GM19455 (cell line): Measurements from ENCODE around the gene DVL1.

ENCODE experiments used
- ATAC-seq: cut with Tn5 transposase; IDR thresholded peaks from one replicate; pipeline ENCODE4 v1.9.1; 2021; ENCODE audit not compliant: unreplicated experiment

The DVL1 gene

DNA sequence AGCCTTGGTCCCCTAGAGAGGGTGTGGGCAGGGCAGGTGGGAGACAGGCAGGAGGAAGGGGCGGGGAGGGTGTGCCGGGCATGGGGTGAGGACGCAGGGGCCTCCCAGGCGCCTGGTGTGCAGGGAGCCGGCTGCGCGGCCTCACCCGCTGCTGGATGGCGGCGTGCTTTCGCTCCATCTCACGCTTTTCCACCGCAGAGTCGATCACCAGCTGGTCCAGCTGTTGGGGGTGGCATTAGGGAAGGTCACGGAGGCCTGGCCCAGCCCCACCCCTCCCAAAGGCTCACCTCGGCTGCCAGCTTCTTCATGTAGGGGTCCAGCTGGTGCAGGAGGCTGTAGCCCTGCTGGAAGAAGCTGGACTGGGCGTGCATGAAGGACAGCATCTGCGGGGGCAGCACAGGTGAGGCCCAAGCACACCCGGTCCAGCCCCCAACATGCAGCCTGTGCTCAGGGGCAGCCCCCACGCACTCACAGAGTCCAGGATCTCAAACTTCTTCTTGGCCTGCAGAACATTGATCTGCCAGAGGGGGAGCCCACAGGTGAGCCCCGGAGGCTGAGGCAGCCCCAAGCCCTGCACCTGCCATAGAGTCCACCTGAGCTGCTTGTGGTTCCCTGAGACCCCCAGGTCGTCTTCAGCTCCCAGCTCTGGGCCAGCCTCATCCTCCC lies 49.4 kb downstream of the DVL1 start:
- no peak for ATAC-seq

DNA sequence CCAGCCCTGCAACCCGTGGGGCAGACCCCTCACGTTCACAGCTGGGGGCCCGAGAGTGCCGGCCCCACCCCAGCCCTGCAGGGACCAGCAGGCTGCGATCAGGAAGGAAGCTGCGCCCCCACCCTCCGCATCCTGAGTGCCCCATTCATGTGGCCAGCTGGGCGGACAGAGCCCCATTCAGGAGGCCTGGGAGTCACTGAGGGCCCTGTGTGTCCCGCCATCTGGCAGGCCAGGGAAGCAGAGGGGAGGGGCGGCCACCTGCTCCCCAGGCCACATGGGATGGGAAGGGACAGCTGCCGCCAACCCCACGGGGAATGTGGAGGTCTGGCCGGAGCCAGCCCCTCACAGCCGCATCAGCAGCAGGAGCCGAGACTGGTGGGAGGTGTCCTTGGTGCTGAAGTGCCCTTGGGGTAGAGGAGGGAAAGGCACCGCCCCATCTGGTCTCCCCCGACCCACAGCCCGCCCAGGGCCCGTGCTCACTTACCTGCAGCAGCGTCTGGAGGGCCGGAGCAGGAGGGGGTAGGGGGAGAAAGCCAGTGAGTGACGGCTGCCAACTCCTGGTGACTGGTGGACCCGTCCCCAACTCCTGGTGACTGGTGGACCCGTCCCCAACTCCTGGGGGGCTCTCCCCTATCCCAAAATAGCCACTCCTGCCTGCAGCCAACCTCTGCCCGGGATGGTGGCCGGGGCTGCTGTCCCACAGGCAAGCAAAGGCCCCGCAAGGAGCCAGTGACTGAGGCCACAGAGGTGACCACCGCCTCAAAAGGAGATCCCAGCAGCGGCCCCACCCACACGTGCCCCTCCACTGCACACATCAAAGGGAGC lies 50.1 kb downstream of the DVL1 start:
- no peak for ATAC-seq

DNA sequence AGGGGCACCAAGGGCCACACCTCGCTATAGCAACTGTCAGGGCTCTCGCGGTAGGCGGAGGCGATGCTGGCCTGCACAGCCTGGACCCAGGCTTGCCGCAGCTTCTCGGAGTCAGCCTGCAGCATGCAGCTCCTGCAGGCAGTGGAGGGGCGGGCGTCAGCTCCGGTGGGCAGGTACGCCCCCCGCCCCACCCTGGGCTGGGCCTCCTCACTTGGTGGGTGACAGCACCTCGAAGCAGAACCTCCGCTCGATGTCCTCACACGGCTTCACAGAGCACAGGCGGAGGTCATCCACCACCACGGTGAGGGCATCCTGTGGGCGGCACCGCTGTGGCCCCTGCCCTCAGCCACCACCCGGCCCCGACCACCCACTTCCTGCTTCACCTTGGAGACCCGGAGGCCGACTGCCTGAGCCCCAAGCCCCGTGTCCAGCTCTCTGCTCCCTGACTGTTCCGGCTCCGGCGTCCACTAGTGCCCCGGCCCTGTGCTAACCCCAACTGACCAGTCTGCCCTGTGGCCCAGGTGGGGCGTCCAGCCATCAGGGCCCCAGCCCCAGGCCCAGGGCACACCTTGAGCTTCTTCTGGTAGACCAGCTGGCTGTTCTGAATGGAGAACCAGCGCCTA lies 51.3 kb downstream of the DVL1 start:
- ATAC-seq: no peak

DNA sequence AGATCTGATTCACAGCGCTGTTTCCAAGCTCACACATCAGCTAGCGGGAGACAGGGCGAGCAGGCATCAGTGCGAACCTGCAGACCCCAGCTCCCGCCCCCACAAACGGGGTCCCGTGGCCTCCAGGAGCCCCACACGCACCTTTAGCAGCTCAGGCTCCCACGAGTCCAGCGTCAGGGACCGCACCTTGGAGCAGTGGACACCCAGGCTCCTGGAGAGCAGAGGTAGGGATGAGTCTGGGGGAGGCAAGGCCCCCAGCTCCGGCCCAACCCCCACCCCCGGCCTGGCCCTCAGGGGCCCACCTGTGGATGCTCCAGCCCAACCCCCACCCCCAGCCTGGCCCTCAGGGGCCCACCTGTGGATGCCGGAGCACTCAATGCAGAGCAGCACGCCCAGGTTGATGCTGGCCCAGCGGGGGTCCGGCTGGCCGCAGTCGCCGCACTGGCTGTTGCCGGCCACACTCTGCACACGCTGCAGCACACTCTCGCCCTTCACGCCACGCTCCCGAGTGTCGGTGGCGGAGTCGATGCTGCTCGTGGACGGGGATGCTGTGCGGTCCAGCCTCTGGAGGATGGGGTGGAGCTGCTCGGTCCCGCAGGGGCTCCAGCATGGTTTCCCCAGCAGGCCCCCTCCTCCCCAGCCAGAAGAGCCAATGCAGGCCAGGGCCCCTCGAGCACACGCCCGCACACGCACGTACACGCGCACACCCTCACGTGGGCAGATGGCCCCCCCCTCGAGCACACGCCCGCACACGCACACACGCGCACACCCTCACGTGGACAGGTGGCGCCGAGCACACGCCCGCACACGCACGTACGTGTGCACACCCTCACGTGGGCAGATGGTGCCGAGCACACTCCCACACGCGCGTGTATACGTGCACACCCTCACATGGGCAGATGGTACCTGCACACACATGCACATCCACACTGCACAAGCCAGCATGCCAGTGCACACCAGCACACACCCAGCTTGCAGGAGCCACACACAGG lies 52.9 kb downstream of the DVL1 start:
- ATAC-seq: no peak

DNA sequence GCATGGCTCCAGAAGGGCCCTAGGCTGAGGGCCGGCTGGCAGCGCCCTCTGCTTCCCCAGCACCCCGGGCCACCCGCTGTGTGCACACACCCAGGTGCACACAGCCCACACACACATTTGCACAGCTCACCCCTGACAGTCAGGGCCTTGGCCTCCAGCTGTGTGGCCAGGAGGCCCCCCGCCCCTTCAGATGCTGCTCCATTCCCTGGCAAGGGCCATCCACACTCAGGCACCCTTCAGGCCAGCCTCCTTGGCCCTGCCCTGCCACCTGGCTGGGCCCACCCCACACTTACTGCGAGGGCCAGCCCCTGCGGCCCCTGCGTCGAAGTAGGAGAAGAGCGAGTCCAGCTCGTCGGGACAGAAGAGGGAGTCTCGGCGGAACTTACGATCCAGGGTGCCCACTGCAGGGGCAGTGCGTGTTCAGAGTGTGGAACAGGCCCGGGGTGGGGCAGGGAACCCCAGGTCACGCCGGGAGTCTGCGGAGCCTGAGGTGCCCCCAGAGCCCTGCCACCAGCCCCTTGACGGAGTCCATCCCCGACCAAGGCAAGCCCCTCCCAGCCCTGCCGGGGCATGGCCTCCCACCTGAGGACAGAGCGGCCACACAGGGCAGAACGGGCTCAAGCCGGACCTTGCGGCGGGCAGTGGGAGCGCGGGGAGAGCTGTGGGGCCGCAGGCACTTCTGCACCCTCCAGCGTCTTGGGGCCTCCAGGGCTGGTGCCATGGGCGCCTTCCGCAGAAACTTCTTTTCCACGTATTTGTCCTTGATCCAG lies 53.9 kb downstream of the DVL1 start:
- no peak for ATAC-seq

DNA sequence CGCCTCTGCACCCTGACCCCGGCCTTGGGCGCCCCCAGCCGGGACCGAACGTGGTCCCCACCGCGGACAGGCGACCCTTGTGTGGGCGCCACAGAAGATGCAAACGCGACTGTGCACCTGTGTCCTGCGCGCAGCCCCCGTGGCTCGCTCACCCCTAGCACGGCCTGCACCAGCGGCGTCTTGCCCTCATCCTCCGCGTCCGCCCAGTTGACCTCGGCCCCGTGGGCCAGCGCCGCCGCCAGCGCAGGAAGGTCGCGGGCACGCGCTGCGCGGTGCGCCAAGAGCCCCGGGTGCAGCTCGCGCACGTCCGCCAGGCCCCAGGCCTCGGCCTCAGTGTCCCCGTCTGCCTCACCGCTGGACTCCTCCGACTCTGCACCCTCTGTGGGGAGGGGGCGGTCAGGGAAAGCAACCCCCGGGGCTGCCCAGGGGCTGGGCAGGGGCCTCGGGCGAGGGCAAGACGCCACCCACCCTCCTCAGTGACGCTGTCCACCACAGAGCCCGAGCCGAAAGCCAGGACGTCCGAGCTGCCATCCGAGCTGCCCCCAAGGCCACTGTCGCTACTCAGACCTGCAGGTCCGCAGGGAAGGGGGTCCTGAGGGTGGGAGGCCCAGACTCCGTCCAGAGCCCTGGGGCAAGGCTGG lies 54.8 kb downstream of the DVL1 start:
- ATAC-seq: no peak

DNA sequence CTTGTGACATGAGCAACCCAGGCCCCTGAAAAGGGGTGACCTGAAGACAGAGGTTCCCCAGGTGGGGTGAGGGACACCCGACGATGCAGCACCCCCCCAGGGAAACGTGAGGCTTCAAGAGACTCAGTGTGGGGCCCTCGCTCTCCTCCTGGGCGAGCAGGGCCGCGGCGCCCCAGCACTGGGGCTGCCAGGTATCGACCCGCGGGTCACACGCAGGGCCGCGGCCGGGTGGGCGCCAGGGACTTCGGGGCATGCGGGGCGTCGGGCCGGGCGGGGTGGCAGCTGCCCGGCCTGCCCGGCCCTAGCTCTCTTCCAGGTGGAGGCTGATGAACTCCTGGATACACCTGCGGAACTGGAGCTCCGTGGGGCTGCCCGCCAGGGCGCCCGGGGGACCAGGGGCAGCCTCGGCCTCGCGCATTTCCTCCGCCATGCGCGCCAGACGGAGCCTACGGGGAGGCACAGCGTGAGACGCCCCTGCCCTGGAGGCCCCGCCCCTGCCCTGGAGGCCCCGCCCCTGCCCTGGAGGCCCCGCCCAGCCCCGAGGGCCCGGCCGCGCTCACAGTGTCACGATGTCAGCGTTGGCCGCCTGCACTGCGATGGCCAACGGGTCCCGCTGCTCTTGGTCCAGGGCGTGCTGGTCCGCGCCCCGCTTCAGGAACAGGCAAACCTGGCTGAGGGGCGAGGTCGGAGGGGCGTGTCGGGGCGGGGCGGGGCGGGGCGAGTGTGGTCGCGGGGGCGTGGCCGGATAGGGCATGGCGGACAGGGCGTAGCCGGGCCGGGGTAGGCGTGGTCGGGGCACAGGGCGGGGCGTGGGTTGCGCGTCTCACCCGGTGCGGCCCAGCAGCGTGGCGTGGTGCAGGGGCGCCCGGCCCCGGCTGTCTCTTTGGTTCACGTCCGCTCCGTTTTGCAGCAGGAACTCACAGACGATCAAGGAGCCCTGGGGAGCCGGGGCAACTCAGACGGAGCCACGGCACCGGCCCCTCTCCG lies 55.7 kb downstream of the DVL1 start:
- no peak for ATAC-seq

- no peak for ATAC-seq
These were observed 56.4 kb downstream of the DVL1 start for GRCh38 chr1:1292851-1293250.

DNA sequence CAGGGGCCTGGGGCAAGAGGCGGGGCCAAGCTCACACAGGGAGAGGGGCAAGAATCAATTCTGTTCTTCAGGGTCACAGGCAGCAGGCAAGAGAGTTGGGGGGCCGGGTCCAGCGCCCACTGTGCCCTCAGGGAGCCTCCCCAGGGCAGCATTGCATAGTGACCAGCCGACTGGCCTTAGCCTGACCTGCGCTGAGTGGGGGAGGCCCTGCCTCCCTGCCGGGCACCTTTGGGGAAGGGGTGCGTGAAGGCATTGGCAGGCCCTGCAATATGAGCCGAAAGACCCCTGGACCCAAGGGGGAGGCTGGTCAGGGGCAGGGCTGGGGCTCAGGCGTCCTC lies 56.8 kb downstream of the DVL1 start:
- ATAC-seq: no peak

GRCh38 chr1:1291548-1292441 lies 57.4 kb downstream of the DVL1 start:
- no peak for ATAC-seq

DNA sequence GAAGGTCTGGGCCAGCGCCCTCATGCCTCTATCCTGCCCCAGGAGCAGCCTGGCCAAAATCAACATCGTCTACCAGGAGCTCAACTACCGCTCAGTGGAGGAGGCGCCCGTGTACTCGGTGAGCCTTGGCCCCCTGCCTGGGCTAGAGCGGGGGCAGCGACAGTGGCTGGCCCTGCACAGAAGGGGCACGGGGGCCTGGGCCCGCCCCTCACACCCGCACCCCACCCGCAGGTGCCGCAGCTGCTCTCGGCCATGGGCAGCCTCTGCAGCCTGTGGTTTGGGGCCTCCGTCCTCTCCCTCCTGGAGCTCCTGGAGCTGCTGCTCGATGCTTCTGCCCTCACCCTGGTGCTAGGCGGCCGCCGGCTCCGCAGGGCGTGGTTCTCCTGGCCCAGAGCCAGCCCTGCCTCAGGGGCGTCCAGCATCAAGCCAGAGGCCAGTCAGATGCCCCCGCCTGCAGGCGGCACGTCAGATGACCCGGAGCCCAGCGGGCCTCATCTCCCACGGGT lies 58.1 kb downstream of the DVL1 start:
- no peak for ATAC-seq

DNA sequence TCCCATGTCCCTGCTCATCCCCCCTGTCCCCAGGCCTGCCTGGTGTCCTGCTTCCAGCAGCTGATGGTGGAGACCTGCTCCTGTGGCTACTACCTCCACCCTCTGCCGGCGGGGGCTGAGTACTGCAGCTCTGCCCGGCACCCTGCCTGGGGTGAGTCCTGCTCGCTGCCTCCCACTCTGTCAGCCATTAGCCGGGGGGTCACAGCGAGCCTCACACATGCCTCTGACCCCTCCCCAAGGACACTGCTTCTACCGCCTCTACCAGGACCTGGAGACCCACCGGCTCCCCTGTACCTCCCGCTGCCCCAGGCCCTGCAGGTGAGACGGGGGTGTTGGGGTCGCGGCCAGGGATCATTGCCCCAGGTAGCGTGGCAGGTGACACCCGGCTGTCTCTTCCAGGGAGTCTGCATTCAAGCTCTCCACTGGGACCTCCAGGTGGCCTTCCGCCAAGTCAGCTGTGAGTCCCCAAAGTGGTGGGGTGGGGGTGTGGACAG lies 58.9 kb downstream of the DVL1 start:
- no peak for ATAC-seq

- ATAC-seq: no peak
These were observed 61.7 kb downstream of the DVL1 start for GRCh38 chr1:1287288-1288110.

- no peak for ATAC-seq
These were observed 62.6 kb downstream of the DVL1 start for GRCh38 chr1:1286313-1287261.

GRCh38 chr1:1285611-1286311 lies 63.5 kb downstream of the DVL1 start:
- no peak for ATAC-seq
